RPMI8226 (cell line): ENCODE data around the gene COL20A1.
"Not testable (repeated sequence)": the region's sequence is repeated elsewhere in the genome, so short reads cannot be mapped to it uniquely, and the experiment has no call there.

ENCODE experiments used
- DNase-seq: peaks from one replicate; pipeline ENCODE4 v3.0.0-alpha.2; 2015

The COL20A1 gene

GRCh38 chr20:63291811-63292210 is 1.2 kb upstream of the COL20A1 start:
- DNase-seq, result no peak

GRCh38 chr20:63292292-63292701 is 689 bp upstream of the COL20A1 start:
- DNase-seq, result no peak

GRCh38 chr20:63293456-63293855 is 470 bp downstream of the COL20A1 start:
- no peak for DNase-seq

- no peak for DNase-seq
Observed at GRCh38 chr20:63293871-63294535, 1.0 kb downstream of the COL20A1 start.

- DNase-seq, result no peak
Observed at GRCh38 chr20:63294536-63294900, 1.5 kb downstream of the COL20A1 start.

- DNase-seq, result no peak
Observed at GRCh38 chr20:63295018-63295417, 2.0 kb downstream of the COL20A1 start.

GRCh38 chr20:63295422-63295821 is 2.4 kb downstream of the COL20A1 start:
- DNase-seq, result peak; percentile 44

GRCh38 chr20:63295846-63296245 is 2.9 kb downstream of the COL20A1 start:
- DNase-seq, result peak; percentile 22

GRCh38 chr20:63296531-63297299 is 3.7 kb downstream of the COL20A1 start:
- no peak for DNase-seq

GRCh38 chr20:63297371-63297781 is 4.4 kb downstream of the COL20A1 start:
- peak; percentile 10 for DNase-seq

GRCh38 chr20:63297796-63298572 is 5.0 kb downstream of the COL20A1 start:
- no peak for DNase-seq

- DNase-seq, result no peak
Observed at GRCh38 chr20:63298731-63299312, 5.8 kb downstream of the COL20A1 start.

- no peak for DNase-seq
Observed at GRCh38 chr20:63301671-63302070, 8.7 kb downstream of the COL20A1 start.

GRCh38 chr20:63303095-63303666 is 10.2 kb downstream of the COL20A1 start:
- DNase-seq, result no peak

GRCh38 chr20:63305393-63305792 is 12.4 kb downstream of the COL20A1 start:
- DNase-seq, result no peak

- DNase-seq, result not testable (repeated sequence)
Observed at GRCh38 chr20:63305933-63306672, 13.1 kb downstream of the COL20A1 start.

GRCh38 chr20:63306673-63307537 is 13.9 kb downstream of the COL20A1 start:
- no peak for DNase-seq

GRCh38 chr20:63307538-63308217 is 14.7 kb downstream of the COL20A1 start:
- DNase-seq, result no peak

- no peak for DNase-seq
Observed at GRCh38 chr20:63308218-63308911, 15.4 kb downstream of the COL20A1 start.
